B cell (primary cell): Measurements from ENCODE around the gene RNF213. TPM values are rescaled to one million over a fixed set of nuclear protein-coding genes. Genes with fewer than 3 reads are reported as not detected.

Experiments used
- ATAC-seq: fragments of 200-7000 bp; cut with Tn5 transposase; one replicate; pipeline ENCODE4 v1.10.0; 2021; ENCODE audit warnings: low read depth, mild to moderate bottlenecking, moderate number of reproducible peaks, moderate library complexity
- CTCF ChIA-PET: fragments of 350-600 bp; sonication (Branson Sonifier 250); formaldehyde crosslinking; loops from one replicate; lab custom pipeline; 2021; ENCODE audit warnings: antibody characterized with exemption, inconsistent platforms; lab: Charles Lee
- POLR2A ChIA-PET: fragments of 350-600 bp; sonication (Branson Sonifier 250); formaldehyde crosslinking; loops from one replicate; lab custom pipeline; 2021; ENCODE audit warnings: antibody characterized with exemption; lab: Charles Lee
- DNase-seq: peaks from one replicate; pipeline ENCODE4 v3.0.0; 2013
- H2AFZ ChIP-seq: 2 replicates; pipeline ENCODE4 v1.6.1; 2012; ENCODE audit warnings: mild to moderate bottlenecking, low read depth, low read length; ENCODE audit not compliant: insufficient read depth, poor library complexity, severe bottlenecking
- H3K27ac ChIP-seq, 2 donors: 1 replicate in 1 of 2; 2 replicates in 1 of 2; pipeline ENCODE4 v1.5.1; 2012 to 2013; ENCODE audit warnings: low read length in 2 of 2, mild to moderate bottlenecking in 2 of 2, moderate library complexity in 1 of 2
- H3K27me3 ChIP-seq, 4 experiments: fragments of 200-600 bp in 1 of 4; sonication (generic) in 1 of 4; replicated peaks in 1 of 4; 1 replicate in 2 of 4; 2 replicates in 2 of 4; pipeline versions ENCODE4 v1.6.1 to v1.7.0; 2013 to 2016; ENCODE audit warnings: low read length in 3 of 4, mild to moderate bottlenecking in 2 of 4, mixed read lengths in 1 of 4, moderate library complexity in 1 of 4; ENCODE audit not compliant: insufficient read depth in 4 of 4, control insufficient read depth in 3 of 4; ENCODE audit errors: control extremely low read depth in 1 of 4
- H3K36me3 ChIP-seq, 2 experiments: replicated peaks in 1 of 2; 1 replicate in 1 of 2; 2 replicates in 1 of 2; pipeline versions ENCODE4 v1.6.1 to v1.7.1; 2013; ENCODE audit warnings: low read length in 1 of 2; ENCODE audit not compliant: insufficient read depth in 2 of 2, control insufficient read depth in 1 of 2; ENCODE audit errors: control extremely low read depth in 1 of 2, extremely low read depth in 1 of 2
- H3K4me1 ChIP-seq, 2 donors: fragments of 200-600 bp in 1 of 2; sonication (generic) in 1 of 2; 1 replicate in 1 of 2; 2 replicates in 1 of 2; pipeline versions ENCODE4 v1.5.1 to v1.6.1; 2013 to 2017; ENCODE audit warnings: low read length in 2 of 2; ENCODE audit not compliant: control insufficient read depth in 2 of 2, insufficient read depth in 2 of 2
- H3K4me2 ChIP-seq: replicated peaks from 2 replicates; pipeline ENCODE3; 2012; ENCODE audit warnings: mild to moderate bottlenecking, low read depth, low read length; ENCODE audit not compliant: poor library complexity, severe bottlenecking
- H3K4me3 ChIP-seq, 5 experiments: fragments of 200-600 bp in 1 of 5; sonication (generic) in 1 of 5; 1 replicate in 3 of 5; 2 replicates in 2 of 5; pipeline versions ENCODE4 v1.5.1 to v1.7.0; 2011 to 2016; ENCODE audit warnings: low read length in 4 of 5, mild to moderate bottlenecking in 4 of 5, low read depth in 2 of 5, control low read depth in 1 of 5, moderate library complexity in 1 of 5; ENCODE audit not compliant: insufficient read depth in 1 of 5; ENCODE audit errors: control extremely low read depth in 1 of 5, extremely low read depth in 1 of 5
- H3K79me2 ChIP-seq: fragments of 200-600 bp; sonication (generic); one replicate; pipeline ENCODE4 v1.6.0; 2016; ENCODE audit warnings: low read length; ENCODE audit not compliant: control insufficient read depth, insufficient read depth
- H3K9ac ChIP-seq: fragments of 200-600 bp; sonication (generic); 2 replicates; pipeline ENCODE4 v1.6.1; 2017; ENCODE audit warnings: mild to moderate bottlenecking, low read length, moderate library complexity
- H3K9me3 ChIP-seq, 3 donors: one replicate each; pipeline versions ENCODE4 v1.6.1 to v1.7.1; 2013; ENCODE audit warnings: low read length in 2 of 3; ENCODE audit not compliant: control insufficient read depth in 2 of 3, insufficient read depth in 1 of 3; ENCODE audit errors: control extremely low read depth in 1 of 3
- H4K20me1 ChIP-seq: 2 replicates; pipeline ENCODE4 v1.6.0; 2012; ENCODE audit warnings: mild to moderate bottlenecking, low read length; ENCODE audit not compliant: insufficient read depth, control insufficient read depth, poor library complexity, severe bottlenecking
- H3K27ac Mint-ChIP-seq: one replicate; pipeline ENCODE4 v1.8.0; 2021; ENCODE audit warnings: mixed read lengths
- H3K27me3 Mint-ChIP-seq: one replicate; pipeline ENCODE4 v1.8.0; 2021; ENCODE audit warnings: mixed read lengths
- H3K4me1 Mint-ChIP-seq: one replicate; pipeline ENCODE4 v1.8.0; 2021; ENCODE audit warnings: mixed read lengths
- H3K4me3 Mint-ChIP-seq: one replicate; pipeline ENCODE4 v1.8.0; 2021; ENCODE audit warnings: mixed read lengths
- H3K9me3 Mint-ChIP-seq: one replicate; pipeline ENCODE4 v1.8.0; 2022; ENCODE audit warnings: mixed read lengths; ENCODE audit not compliant: insufficient read depth
- EZH2 ChIP-seq: IDR thresholded peaks from 2 replicates; pipeline ENCODE4 v1.6.1; 2012; ENCODE audit warnings: borderline replicate concordance, low read depth, mild to moderate bottlenecking, moderate library complexity, low read length; ENCODE audit not compliant: insufficient read depth, poor library complexity, severe bottlenecking
- WGBS: methylation state at CpG from one replicate; pipeline ENCODE4 v1.1.5; 2013; ENCODE audit warnings: missing lambda C conversion rate; ENCODE audit not compliant: insufficient coverage; 5-methylcytosine and 5-hydroxymethylcytosine counted together
- intact Hi-C: fragments of 100-400 bp; cut with micrococcal nuclease; formaldehyde crosslinking; loops from one replicate; pipeline ENCODE4 v1.10.0; 2022
- polyA plus RNA-seq: library from polyadenylated mRNA; depleted of rRNA; stranded (reverse); fragments of >200 nt; gene quantifications from 2 replicates; pipeline ENCODE4 v1.2.3, GENCODE V29; 2012
- total RNA-seq, 2 donors: library from RNA; stranded (reverse); fragments of 120-200 nt in 1 of 2; gene quantifications; 1 replicate in 1 of 2; 2 replicates in 1 of 2; pipeline versions ENCODE4 v1.2.3 to v1.2.4, GENCODE V29; 2013 to 2022
- TF ChIP-seq, protein P1 (sequence below): fragments of 200-600 bp; IDR thresholded peaks from one replicate; pipeline ENCODE4 v1.8.0; 2022; ENCODE audit warnings: antibody characterized with exemption, mild to moderate bottlenecking

Gene RNF213
- total and polyA plus RNA-seq, 2 donors (not counting 1 experiment from before 2014, with no cell fraction given): 121 to 287 TPM

DNA sequence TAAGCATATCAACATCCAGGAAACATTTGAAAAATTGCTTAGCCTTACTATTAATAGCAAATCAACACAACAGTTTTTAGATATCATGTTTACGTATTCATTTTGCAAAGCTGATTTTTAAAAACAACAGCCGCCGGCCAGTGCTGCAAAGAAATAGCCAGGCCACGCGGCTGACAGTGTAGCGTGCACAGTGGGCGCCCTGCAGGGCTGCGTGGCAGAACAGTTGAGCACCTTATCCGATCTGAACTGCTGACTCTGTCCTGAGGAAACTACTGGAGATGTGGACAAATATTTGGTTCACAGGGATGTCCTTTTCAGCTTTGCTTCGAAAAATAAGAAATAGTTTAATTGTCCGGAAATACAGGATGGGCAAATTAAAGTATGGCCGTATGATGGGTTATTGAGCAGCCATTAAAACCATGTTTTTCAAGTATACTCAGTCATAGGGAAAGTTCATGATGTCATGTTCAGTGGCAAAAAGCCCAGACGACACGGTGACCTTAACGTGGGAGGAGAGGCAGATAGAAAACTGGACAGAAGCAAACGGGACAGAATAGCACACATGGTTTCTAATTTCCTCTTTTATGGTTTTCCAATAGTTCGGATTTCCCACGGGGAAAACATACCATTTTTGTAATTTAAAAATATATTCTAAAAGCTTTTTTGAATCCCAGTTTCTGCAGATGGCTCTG lies 101.9 kb downstream of the RNF213 start:
- H3K27me3 Mint-ChIP-seq: no peaks in the 10 kb centered on the region
- Histone ChIP-seq H3K9ac (no peak overlapping the region), H3K4me1 (no peaks in the 10 kb centered on the region), H4K20me1 (no peaks in the 10 kb centered on the region), H3K27me3 (no peaks in the 10 kb centered on the region), H3K79me2 (no peaks in the 10 kb centered on the region), H2AFZ (no peak overlapping the region), H3K27ac (no peak overlapping the region), H3K9me3 (peaks cover 0 to 16% (median 0%) of the 10 kb centered on the region in 3 donors), H3K4me3 (no peak overlapping the region), H3K4me2 (no peak overlapping the region), H3K36me3 (peaks cover 6 to 92% of the 10 kb centered on the region in 2 experiments)
- no peaks in the 10 kb centered on the region for H3K4me1 Mint-ChIP-seq
- intact Hi-C loops: no loop called here
- DNase-seq: no peak
- no peak overlapping the region for H3K27ac Mint-ChIP-seq
- over 99% methylated on average over 10 of the region's 18 CpGs for WGBS
- TF ChIP-seq EZH2: no peak
- TF ChIP-seq, protein P1, sequence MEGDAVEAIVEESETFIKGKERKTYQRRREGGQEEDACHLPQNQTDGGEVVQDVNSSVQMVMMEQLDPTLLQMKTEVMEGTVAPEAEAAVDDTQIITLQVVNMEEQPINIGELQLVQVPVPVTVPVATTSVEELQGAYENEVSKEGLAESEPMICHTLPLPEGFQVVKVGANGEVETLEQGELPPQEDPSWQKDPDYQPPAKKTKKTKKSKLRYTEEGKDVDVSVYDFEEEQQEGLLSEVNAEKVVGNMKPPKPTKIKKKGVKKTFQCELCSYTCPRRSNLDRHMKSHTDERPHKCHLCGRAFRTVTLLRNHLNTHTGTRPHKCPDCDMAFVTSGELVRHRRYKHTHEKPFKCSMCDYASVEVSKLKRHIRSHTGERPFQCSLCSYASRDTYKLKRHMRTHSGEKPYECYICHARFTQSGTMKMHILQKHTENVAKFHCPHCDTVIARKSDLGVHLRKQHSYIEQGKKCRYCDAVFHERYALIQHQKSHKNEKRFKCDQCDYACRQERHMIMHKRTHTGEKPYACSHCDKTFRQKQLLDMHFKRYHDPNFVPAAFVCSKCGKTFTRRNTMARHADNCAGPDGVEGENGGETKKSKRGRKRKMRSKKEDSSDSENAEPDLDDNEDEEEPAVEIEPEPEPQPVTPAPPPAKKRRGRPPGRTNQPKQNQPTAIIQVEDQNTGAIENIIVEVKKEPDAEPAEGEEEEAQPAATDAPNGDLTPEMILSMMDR: no peak
- H3K9me3 Mint-ChIP-seq: no peaks in the 10 kb centered on the region
- no peak for ATAC-seq
- no peak overlapping the region for H3K4me3 Mint-ChIP-seq
- POLR2A ChIA-PET: no interaction called here
- CTCF ChIA-PET: interaction anchor here (0.5 to 2.9 kb wide), 3 partner anchors 9 to 262 kb away, joined by 3 to 26 read pairs (median 6); no protein-coding TSS in a partner anchor

DNA sequence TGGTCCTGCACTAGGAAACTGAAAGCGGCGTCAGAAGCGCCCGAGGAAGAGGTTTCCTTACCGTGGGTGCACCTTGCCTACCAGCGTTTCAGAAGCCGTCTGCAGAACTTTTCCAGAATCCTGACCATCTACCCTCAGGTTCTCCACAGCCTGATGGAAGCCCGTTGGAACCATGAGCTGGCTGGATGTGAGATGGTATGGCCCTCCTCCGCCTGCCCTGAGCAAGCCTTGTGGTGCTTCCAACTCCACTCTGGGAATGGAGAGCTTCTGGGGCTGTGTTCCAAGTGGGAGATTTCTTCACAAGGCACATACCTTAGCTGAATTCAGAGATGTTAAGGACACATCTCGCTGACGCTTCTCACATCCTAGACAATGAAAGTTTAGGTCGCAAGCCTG lies 102.5 kb downstream of the RNF213 start:
- CTCF ChIA-PET: interaction anchor here (0.5 to 2.9 kb wide), 3 partner anchors 8 to 263 kb away, joined by 3 to 26 read pairs (median 6); no protein-coding TSS in a partner anchor
- H3K36me3 ChIP-seq: peaks cover 6 to 92% of the 10 kb centered on the region in 2 experiments
- TF ChIP-seq, protein P1: no peak
- no peak for TF ChIP-seq EZH2
- no peak overlapping the region for H3K9ac ChIP-seq
- H4K20me1 ChIP-seq: no peaks in the 10 kb centered on the region
- DNase-seq (no peak), ATAC-seq (no peak)
- 99% methylated on average over 8 of the region's 12 CpGs for WGBS
- no peaks in the 10 kb centered on the region for H3K27me3 ChIP-seq
- Mint-ChIP-seq H3K4me3 (no peak overlapping the region), H3K27me3 (no peaks in the 10 kb centered on the region), H3K9me3 (no peaks in the 10 kb centered on the region), H3K27ac (no peak overlapping the region), H3K4me1 (no peaks in the 10 kb centered on the region)
- no peak overlapping the region for H2AFZ ChIP-seq
- H3K27ac ChIP-seq: no peak overlapping the region
- intact Hi-C loops: no loop called here
- peaks cover 0 to 16% (median 0%) of the 10 kb centered on the region in 3 donors for H3K9me3 ChIP-seq
- H3K4me1 ChIP-seq: no peaks in the 10 kb centered on the region
- no peaks in the 10 kb centered on the region for H3K79me2 ChIP-seq
- no peak overlapping the region for H3K4me3 ChIP-seq
- no peak overlapping the region for H3K4me2 ChIP-seq
- POLR2A ChIA-PET: no interaction called here
